ENCODE data around the gene KIF1A.

DNA sequence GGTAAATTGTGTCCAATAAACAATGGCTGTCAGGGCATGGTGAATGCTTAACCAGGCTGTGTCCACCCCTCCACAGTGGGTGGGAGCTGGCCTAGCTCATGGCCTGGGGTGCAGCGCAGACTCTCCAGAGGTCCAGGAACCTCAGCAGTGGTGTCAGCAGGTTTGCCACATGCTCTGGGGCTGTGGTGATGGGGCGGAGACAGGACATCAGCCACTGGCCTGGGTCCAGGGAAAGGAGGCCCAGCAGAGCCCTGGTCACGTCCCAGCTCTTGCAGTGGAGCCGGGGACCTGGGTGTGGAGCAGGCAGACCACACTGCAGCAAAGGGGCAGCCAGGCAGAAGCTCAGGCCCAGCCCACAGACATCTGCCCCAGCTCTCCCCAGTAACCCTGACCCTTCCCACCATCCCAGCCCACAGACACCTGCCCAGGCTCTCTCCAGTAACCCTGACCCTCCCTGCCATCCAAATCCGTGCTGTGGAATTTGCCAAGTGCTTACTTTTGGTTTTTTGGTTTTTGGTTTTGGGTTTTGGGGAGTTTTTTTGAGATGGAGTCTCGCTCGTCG lies 13.8 kb upstream of the KIF1A start:
- TF ChIP-seq, protein P1, sequence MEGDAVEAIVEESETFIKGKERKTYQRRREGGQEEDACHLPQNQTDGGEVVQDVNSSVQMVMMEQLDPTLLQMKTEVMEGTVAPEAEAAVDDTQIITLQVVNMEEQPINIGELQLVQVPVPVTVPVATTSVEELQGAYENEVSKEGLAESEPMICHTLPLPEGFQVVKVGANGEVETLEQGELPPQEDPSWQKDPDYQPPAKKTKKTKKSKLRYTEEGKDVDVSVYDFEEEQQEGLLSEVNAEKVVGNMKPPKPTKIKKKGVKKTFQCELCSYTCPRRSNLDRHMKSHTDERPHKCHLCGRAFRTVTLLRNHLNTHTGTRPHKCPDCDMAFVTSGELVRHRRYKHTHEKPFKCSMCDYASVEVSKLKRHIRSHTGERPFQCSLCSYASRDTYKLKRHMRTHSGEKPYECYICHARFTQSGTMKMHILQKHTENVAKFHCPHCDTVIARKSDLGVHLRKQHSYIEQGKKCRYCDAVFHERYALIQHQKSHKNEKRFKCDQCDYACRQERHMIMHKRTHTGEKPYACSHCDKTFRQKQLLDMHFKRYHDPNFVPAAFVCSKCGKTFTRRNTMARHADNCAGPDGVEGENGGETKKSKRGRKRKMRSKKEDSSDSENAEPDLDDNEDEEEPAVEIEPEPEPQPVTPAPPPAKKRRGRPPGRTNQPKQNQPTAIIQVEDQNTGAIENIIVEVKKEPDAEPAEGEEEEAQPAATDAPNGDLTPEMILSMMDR (IDR thresholded peaks at IDR 0.05): no peak
- no peak for TF ChIP-seq POLR2A (IDR thresholded peaks at IDR 0.05)
